Panc1 (cell line): ENCODE measurements around the gene OAT. TPM values are rescaled to one million over a fixed set of nuclear protein-coding genes. Genes with fewer than 3 reads are reported as not detected.
"Not testable (repeated sequence)": the region's sequence is repeated elsewhere in the genome, so short reads cannot be mapped to it uniquely, and the experiment has no call there.

Source experiments
- ATAC-seq: fragments of 200-7000 bp; cut with Tn5 transposase; 2 replicates; pipeline ENCODE4 v1.9.1; 2020; ENCODE audit warnings: mild to moderate bottlenecking, moderate library complexity
- BruUV-seq: library from RNA; stranded (reverse); fragments of 400-500 nt; replicated peaks from 2 replicates; lab custom pipeline; 2021; lab: Mats Ljungman, UMichigan
- CTCF ChIA-PET: fragments of 300-600 bp; sonication (Branson Sonifier 250); formaldehyde crosslinking; loops from one replicate; lab custom pipeline; 2022; ENCODE audit warnings: antibody characterized with exemption; lab: Charles Lee
- POLR2A ChIA-PET: fragments of 300-600 bp; sonication (Branson Sonifier 250); formaldehyde crosslinking; loops from one replicate; lab custom pipeline; 2022; ENCODE audit warnings: antibody characterized with exemption; lab: Charles Lee
- DNase-seq: peaks from one replicate; pipeline ENCODE4 v3.0.0-alpha.2; 2010; ENCODE audit warnings: low read depth, low spot score
- H3K27ac ChIP-seq: 2 replicates; pipeline ENCODE4 v1.5.1; 2011; ENCODE audit warnings: mild to moderate bottlenecking, low read length, inconsistent platforms
- H3K27me3 ChIP-seq: fragments of 200-500 bp; sonication (Bioruptor generic); 2 replicates; pipeline ENCODE4 v1.6.0; 2014; ENCODE audit warnings: low read length, inconsistent platforms; ENCODE audit not compliant: control insufficient read depth, insufficient read depth
- H3K36me3 ChIP-seq: fragments of 200-500 bp; sonication (Bioruptor generic); 2 replicates; pipeline ENCODE4 v1.5.1; 2014; ENCODE audit warnings: inconsistent platforms, mild to moderate bottlenecking, low read length, moderate library complexity; ENCODE audit not compliant: control insufficient read depth, insufficient read depth
- H3K4me1 ChIP-seq: 2 replicates; pipeline ENCODE4 v1.5.1; 2011; ENCODE audit warnings: inconsistent platforms, mild to moderate bottlenecking, low read length, moderate library complexity; ENCODE audit not compliant: control insufficient read depth, insufficient read depth
- H3K4me3 ChIP-seq, 2 experiments: 2 replicates each; pipeline ENCODE4 v1.5.1; 2011 to 2012; ENCODE audit warnings: low read depth in 2 of 2, low read length in 2 of 2, mild to moderate bottlenecking in 2 of 2, inconsistent platforms in 1 of 2, moderate library complexity in 1 of 2
- H3K9me3 ChIP-seq: fragments of 200-500 bp; sonication (Bioruptor generic); 2 replicates; pipeline ENCODE4 v1.5.1; 2014; ENCODE audit warnings: low read depth, mild to moderate bottlenecking, inconsistent platforms, low read length, moderate library complexity; ENCODE audit not compliant: control insufficient read depth, insufficient read depth
- CTCF ChIP-seq: fragments of 450-650 bp; IDR thresholded peaks from 2 replicates; pipeline ENCODE4 v1.5.1; 2017; ENCODE audit warnings: mild to moderate bottlenecking
- POLR2AphosphoS5 ChIP-seq: IDR thresholded peaks from 2 replicates; pipeline ENCODE4 v1.6.1; 2012; ENCODE audit warnings: mild to moderate bottlenecking, low read depth, low read length, moderate library complexity
- REST ChIP-seq, 2 experiments: IDR thresholded peaks; 2 replicates each; pipeline ENCODE4 v1.6.1; 2011 to 2012; ENCODE audit warnings: low read depth in 2 of 2, control low read depth in 1 of 2, low read length in 1 of 2, mild to moderate bottlenecking in 1 of 2, moderate library complexity in 1 of 2; ENCODE audit not compliant: insufficient read depth in 1 of 2
- SIN3A ChIP-seq: IDR thresholded peaks from 2 replicates; pipeline ENCODE4 v1.6.1; 2012; ENCODE audit warnings: low read depth, mild to moderate bottlenecking, low read length, moderate library complexity, borderline replicate concordance; ENCODE audit not compliant: insufficient read depth
- TCF7L2 ChIP-seq: IDR thresholded peaks from 2 replicates; pipeline ENCODE4 v1.6.1; 2011; ENCODE audit warnings: mild to moderate bottlenecking, low read depth, low read length, inconsistent platforms
- in situ Hi-C: cut with HindIII; loops from 2 replicates; pipeline ENCODE4 v1.10.0; 2016; ENCODE audit warnings: low sequenced_read_pairs, low pct_unique_long_range_greater_than_20kb
- intact Hi-C: fragments of 100-400 bp; cut with micrococcal nuclease; formaldehyde crosslinking; loops from one replicate; pipeline ENCODE4 v1.10.0; 2022; ENCODE audit not compliant: unreplicated experiment
- total RNA-seq: library from RNA; stranded (reverse); gene quantifications from one replicate; pipeline ENCODE4 v1.2.1, GENCODE V29; 2021; ENCODE audit not compliant: unreplicated experiment

Gene OAT
- total RNA-seq, 1 experiment from 2014 or later, result 166 TPM

GRCh38 chr10:124447751-124448466, 29.2 kb upstream of the OAT start:
- POLR2A ChIA-PET, result interaction anchor here (0.6 to 0.7 kb wide), 2 partner anchors 14 to 300 kb away, joined by 8 to 14 read pairs; partner anchors contain the start of gene LHPP
- peaks cover 2% of the 10 kb centered on the region; the same call in 1 of the 2 replicates for H3K36me3 ChIP-seq
- H3K4me1 ChIP-seq, result peaks cover 15% of the 10 kb centered on the region
- H3K9me3 ChIP-seq, result no peaks in the 10 kb centered on the region
- no peak overlapping the region for H3K27ac ChIP-seq
- TF ChIP-seq CTCF, result no peak
- TF ChIP-seq SIN3A, result no peak
- H3K27me3 ChIP-seq, result peaks cover 57% of the 10 kb centered on the region
- no peak for DNase-seq
- ATAC-seq, result no peak
- CTCF ChIA-PET, result no interaction called here
- in situ Hi-C loops, result no loop called here
- intact Hi-C loops, result no loop called here
- no TSS peak for BruUV-seq
- H3K4me3 ChIP-seq, result peak overlapping the region in 1 of 2 experiments; percentile 8; a peak in 2 of 4 replicates

GRCh38 chr10:124446830-124447750, 28.4 kb upstream of the OAT start:
- H3K27ac ChIP-seq, result no peak overlapping the region
- in situ Hi-C loops, result no loop called here
- H3K27me3 ChIP-seq, result peaks cover 58% of the 10 kb centered on the region
- BruUV-seq, result no TSS peak
- peak overlapping the region in 1 of 2 experiments; percentile 8; a peak in 2 of 4 replicates for H3K4me3 ChIP-seq
- intact Hi-C loops, result no loop called here
- peaks cover 2% of the 10 kb centered on the region; the same call in 1 of the 2 replicates for H3K36me3 ChIP-seq
- ChIA-PET POLR2A (interaction anchor here (0.7 kb wide), 1 partner anchor 300 kb away, joined by 14 read pairs; no protein-coding TSS in a partner anchor), CTCF (no interaction called here)
- ATAC-seq (no peak), DNase-seq (no peak)
- TF ChIP-seq TCF7L2, result no peak
- no peak for TF ChIP-seq REST (IDR thresholded peaks at IDR 0.05; ENCODE audit: insufficient read depth in 1 of 2, low read depth in 2 of 2, low read length in 1 of 2)
- TF ChIP-seq POLR2AphosphoS5, result no peak
- no peak for TF ChIP-seq SIN3A
- TF ChIP-seq CTCF, result no peak
- H3K4me1 ChIP-seq, result peaks cover 15% of the 10 kb centered on the region
- H3K9me3 ChIP-seq, result no peaks in the 10 kb centered on the region

- ATAC-seq, in situ Hi-C loops, BruUV-seq, DNase-seq, H3K27ac ChIP-seq, H3K4me3 ChIP-seq, H3K36me3 ChIP-seq, CTCF ChIA-PET, H3K9me3 ChIP-seq, H3K4me1 ChIP-seq, intact Hi-C loops, POLR2A ChIA-PET: not testable (repeated sequence)
- peaks cover 24% of the 10 kb centered on the region for H3K27me3 ChIP-seq
These were observed 23.0 kb upstream of the OAT start for GRCh38 chr10:124441694-124442093.
